Measurements from ENCODE around the gene DOCK10. TPM values are rescaled to one million over a fixed set of nuclear protein-coding genes. Genes with fewer than 3 reads are reported as not detected.
A peak's percentile ranks its signal among the peaks of the same experiment; 100 is the strongest.

The DOCK10 gene
- total RNA-seq, result 100 to 1,000 TPM; 123 to 137 TPM

DNA sequence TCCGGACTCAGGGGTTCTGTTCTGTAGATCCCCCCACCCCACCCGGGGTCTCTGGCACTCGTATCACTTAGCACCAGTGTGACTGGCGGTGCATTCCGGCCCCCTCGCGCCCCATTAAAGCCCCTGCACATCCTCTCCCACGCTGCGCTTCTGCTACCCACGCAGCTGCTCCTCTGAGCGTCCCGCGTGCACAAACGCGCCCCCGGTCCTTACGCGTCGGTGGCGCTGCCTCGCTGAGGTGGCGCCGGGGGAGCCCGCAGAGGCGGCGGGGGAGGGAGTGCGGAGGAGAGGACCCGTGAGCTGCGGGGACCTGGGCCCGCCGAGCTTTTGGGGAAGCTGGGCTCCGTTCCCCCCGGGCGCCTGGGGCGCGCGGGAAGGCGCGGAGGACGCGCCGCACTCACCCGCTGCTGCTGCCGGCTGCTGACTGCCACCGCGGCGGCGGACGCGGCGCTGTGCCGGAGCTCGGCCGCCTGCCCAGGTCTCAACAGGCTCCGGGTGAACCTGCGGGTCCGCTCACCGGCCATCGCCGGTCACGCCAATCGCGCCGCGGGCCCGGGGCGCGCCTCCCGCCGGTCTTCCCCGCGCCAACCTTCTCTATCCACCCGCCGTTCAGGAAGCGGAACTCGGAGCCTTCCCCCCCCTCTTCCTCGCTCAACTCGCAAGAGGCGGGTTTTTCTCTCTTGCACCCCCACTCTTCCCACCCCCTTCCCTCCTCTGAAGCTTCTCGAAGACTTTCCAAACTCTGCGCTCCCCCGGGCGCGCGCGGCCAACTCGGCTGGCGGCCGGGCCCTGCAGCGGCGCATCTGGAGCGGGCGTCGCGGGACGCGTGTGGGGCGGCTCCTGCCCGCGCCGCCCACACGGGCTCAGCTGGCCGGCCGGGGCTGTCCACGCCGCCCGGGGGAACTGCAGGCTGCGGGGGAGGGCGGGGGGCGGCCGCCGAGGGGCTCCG is at the start of gene DOCK10:
DOCK10 (minus strand) TSS at position 618 of the 949 bp plus-strand sequence; CDS start at position 524, 94 bp downstream.
- Mint-ChIP-seq H3K4me3 (peak within 1 kb of the TSS; percentile 85), H3K4me1 (ENCODE audit: low read depth) (peaks cover 39% of the 10 kb centered on the region), H3K27me3 (ENCODE audit: low read depth) (no peaks in the 10 kb centered on the region), H3K27ac (peak within 1 kb of the TSS; percentile 96), H3K9me3 (no peaks in the 10 kb centered on the region), H3K36me3 (ENCODE audit: low read depth) (peaks cover 8% of the 10 kb centered on the region)
- DNase-seq, result peak; percentile 60
- CTCF ChIA-PET, result interaction anchor here (0.5 to 2.9 kb wide), 6 partner anchors 11 to 77 kb away, joined by 3 to 11 read pairs (median 6); no protein-coding TSS in a partner anchor
- intact Hi-C loops (cut with micrococcal nuclease), result loop anchor here (1.0 to 10.0 kb wide), 9 partner anchors 10 to 1795 kb away; partner anchors contain the start of genes CUL3 and RHBDD1

DNA sequence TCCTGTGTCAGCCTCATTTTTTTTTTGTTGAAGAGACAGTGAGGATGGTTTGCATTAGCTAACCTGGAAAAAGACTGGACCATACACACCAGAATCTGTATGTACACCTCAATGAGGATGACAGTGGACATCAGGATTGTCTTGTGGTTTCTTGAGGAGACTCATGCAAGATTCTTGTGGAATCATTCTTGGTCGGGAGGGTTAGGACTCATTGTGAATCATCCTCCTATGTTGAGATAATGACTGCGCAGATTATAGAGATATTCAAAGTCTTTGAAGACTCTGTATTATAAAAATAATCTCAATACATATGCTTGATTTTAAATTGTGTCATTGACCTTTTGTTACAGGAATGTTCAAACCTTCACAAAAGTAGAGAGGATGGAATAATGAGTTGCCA is 49.1 kb upstream of the DOCK10 start:
- Mint-ChIP-seq H3K9me3 (peaks cover 4% of the 10 kb centered on the region), H3K4me3 (no peak overlapping the region), H3K27ac (no peak overlapping the region), H3K4me1 (ENCODE audit: low read depth) (peaks cover 4% of the 10 kb centered on the region), H3K27me3 (ENCODE audit: low read depth) (no peaks in the 10 kb centered on the region), H3K36me3 (ENCODE audit: low read depth) (no peaks in the 10 kb centered on the region)
- intact Hi-C loops (cut with micrococcal nuclease), result no loop called here
- no peak for DNase-seq
- CTCF ChIA-PET, result no interaction called here

DNA sequence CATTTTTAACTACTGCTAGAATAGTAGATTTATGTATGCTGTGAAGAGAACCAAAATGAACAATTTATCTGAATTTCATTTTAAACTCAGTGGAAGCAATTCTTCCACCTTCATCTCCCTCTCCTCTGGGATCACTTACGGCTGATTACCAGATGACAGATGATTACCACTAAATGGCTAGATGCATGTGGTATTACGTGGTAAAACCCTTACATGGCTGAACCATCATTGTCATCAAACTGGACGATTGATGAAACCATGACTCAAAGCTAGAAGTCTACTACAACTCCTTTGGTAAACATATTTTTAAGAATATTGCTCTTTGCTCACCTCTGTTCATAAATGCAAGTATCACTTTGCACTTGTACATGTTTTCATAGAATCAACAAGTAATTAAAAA is 48.5 kb upstream of the DOCK10 start:
- peaks cover 4% of the 10 kb centered on the region for H3K4me1 Mint-ChIP-seq (ENCODE audit: low read depth)
- no peaks in the 10 kb centered on the region for H3K36me3 Mint-ChIP-seq (ENCODE audit: low read depth)
- H3K4me3 Mint-ChIP-seq, result no peak overlapping the region
- no peaks in the 10 kb centered on the region for H3K27me3 Mint-ChIP-seq (ENCODE audit: low read depth)
- intact Hi-C loops (cut with micrococcal nuclease), result no loop called here
- CTCF ChIA-PET, result no interaction called here
- H3K27ac Mint-ChIP-seq, result no peak overlapping the region
- no peak for DNase-seq
- H3K9me3 Mint-ChIP-seq, result peaks cover 4% of the 10 kb centered on the region

DNA sequence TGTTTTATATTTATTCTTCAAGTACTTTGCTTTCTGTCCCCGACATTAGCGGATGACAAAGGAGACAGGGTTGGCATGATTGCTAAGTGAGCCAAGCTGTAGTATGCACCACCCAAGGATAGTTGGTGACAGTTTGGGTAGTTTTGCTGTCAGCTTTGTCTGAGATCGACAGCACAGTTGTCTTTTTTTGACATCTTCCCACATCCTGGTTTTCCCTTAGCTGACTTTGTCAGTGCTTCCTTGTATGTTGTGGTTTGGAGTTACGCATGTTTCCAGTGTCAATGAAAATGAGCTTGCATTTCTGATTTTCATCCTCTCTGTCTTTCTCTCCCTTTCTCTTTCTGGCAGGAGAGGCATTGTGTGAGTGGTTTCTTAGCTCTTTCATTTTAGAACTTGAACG is 44.6 kb upstream of the DOCK10 start:
- Mint-ChIP-seq H3K27me3 (ENCODE audit: low read depth) (no peaks in the 10 kb centered on the region), H3K4me1 (ENCODE audit: low read depth) (peaks cover 4% of the 10 kb centered on the region), H3K9me3 (no peaks in the 10 kb centered on the region), H3K27ac (no peak overlapping the region), H3K36me3 (ENCODE audit: low read depth) (no peaks in the 10 kb centered on the region), H3K4me3 (no peak overlapping the region)
- intact Hi-C loops (cut with micrococcal nuclease), result no loop called here
- DNase-seq, result no peak
- CTCF ChIA-PET, result interaction anchor here (0.6 to 1.1 kb wide), 2 partner anchors 22 to 84 kb away, joined by 3 to 4 read pairs; no protein-coding TSS in a partner anchor

DNA sequence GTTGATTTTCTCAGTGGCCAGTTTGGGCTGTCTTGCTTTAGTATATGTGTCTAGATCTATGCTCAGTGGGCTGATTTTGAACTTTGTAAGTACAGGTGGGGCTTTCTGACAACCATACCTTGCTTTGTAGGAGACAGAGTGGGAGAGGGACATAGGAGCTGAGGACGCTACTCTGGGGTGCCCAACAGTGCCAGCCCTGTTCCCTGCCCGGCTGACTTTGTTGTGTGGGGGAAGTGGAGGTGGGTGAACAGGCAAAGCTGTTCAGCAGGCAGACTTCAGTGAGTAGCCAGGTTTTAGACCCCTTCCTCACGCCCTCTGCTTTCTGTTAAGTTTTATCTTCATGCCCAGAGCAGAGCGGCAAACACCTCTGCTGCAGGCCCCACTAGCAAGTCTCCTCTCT is 44.2 kb upstream of the DOCK10 start:
- CTCF ChIA-PET, result interaction anchor here (1.1 kb wide), 1 partner anchor 83 kb away, joined by 4 read pairs; no protein-coding TSS in a partner anchor
- Mint-ChIP-seq H3K27me3 (ENCODE audit: low read depth) (no peaks in the 10 kb centered on the region), H3K4me1 (ENCODE audit: low read depth) (peaks cover 4% of the 10 kb centered on the region), H3K9me3 (no peaks in the 10 kb centered on the region), H3K27ac (no peak overlapping the region), H3K4me3 (no peak overlapping the region), H3K36me3 (ENCODE audit: low read depth) (no peaks in the 10 kb centered on the region)
- no peak for DNase-seq
- intact Hi-C loops (cut with micrococcal nuclease), result no loop called here

DNA sequence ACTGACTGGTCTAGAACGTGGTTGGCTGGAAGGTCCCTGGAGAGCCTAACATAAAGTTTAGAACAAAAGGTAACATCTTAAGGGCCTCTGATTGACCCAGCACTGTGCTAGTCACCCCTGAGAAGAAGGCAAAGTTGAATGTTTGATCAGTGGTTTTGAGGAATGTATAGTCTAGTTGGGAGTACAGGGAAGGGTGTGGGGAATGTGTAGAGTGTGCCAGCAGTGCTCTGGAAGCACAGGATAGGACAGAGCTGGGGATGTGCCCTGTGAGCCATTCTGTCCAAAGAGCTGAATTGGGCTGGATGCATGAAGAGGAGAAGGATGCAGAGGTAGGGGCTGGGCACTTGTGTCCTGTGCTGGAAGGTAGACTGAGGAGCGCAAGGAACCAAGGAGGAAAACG is 41.0 kb upstream of the DOCK10 start:
- CTCF ChIA-PET, result no interaction called here
- H3K36me3 Mint-ChIP-seq (ENCODE audit: low read depth), result no peaks in the 10 kb centered on the region
- H3K27me3 Mint-ChIP-seq (ENCODE audit: low read depth), result no peaks in the 10 kb centered on the region
- intact Hi-C loops (cut with micrococcal nuclease), result no loop called here
- no peaks in the 10 kb centered on the region for H3K9me3 Mint-ChIP-seq
- no peak for DNase-seq
- H3K27ac Mint-ChIP-seq, result no peak overlapping the region
- no peak overlapping the region for H3K4me3 Mint-ChIP-seq
- H3K4me1 Mint-ChIP-seq (ENCODE audit: low read depth), result peaks cover 4% of the 10 kb centered on the region

DNA sequence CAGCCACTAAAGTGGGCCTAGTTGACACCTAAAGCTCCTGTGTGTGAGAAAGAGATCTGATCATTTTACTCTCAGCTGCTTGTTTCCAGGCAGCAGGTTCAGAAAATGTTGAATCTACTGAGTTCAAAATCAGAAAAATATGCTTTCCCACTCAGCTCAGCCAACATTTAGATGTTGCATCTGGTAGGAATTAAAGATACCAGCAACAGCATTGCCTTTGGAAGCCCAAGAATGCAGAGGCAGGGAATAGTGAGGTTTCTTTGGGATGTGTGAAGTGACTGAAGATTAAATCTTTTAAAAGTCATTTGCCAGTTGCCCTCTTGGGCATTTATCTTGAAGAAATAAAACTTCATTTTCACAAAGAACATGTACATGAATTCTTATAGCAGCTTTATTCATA is 33.9 kb upstream of the DOCK10 start:
- CTCF ChIA-PET, result interaction anchor here (1.1 kb wide), 1 partner anchor 72 kb away, joined by 3 read pairs; no protein-coding TSS in a partner anchor
- H3K36me3 Mint-ChIP-seq (ENCODE audit: low read depth), result no peaks in the 10 kb centered on the region

DNA sequence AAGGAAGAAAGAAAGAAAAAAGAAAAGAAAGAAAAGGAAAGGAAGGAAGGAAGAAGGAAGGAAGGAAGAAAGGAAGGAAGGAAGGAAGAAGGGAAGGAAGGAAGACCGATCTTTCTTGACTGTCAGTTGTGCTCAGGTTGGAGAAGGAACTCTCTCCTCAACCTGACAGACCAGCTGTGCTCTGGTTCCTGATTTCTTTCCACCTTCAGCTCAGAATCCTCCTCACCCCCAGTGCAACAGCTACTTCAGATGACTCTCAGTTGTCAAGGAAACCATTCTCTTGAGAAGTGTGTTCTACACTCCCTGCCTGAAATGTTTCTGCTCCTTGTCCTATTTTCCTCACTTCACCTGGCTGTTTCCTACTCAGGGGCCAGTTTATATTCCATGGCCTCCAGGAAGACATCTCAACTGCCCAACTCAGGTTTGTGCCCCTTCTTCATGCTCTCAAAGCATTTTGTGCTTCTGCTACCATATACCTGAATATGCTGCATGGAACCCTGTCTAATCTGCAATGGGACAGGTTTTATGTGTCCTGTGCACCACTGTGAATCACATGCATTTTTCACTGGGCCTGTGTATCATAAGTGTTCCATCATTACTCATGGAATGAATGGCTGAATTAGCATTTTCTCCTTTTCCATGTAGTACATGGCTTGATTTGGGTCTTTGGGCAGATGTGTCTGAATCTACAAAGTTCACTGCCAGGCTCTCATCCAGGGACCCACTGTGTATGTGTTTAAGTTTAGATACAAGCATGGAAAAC is 32.8 kb upstream of the DOCK10 start:
- H3K27me3 Mint-ChIP-seq (ENCODE audit: low read depth), result no peaks in the 10 kb centered on the region
- no peak for DNase-seq
- H3K4me1 Mint-ChIP-seq (ENCODE audit: low read depth), result peaks cover 9% of the 10 kb centered on the region
- no peak overlapping the region for H3K27ac Mint-ChIP-seq
- CTCF ChIA-PET, result interaction anchor here (1.1 kb wide), 1 partner anchor 73 kb away, joined by 3 read pairs; no protein-coding TSS in a partner anchor
- H3K9me3 Mint-ChIP-seq, result no peaks in the 10 kb centered on the region
- no peaks in the 10 kb centered on the region for H3K36me3 Mint-ChIP-seq (ENCODE audit: low read depth)
- H3K4me3 Mint-ChIP-seq, result no peak overlapping the region
- intact Hi-C loops (cut with micrococcal nuclease), result no loop called here

More for the DNA sequence above, 33.9 kb upstream of the DOCK10 start:
- no peaks in the 10 kb centered on the region for H3K27me3 Mint-ChIP-seq (ENCODE audit: low read depth)
- H3K4me3 Mint-ChIP-seq, result no peak overlapping the region
- DNase-seq, result no peak
- H3K27ac Mint-ChIP-seq, result no peak overlapping the region
- peaks cover 9% of the 10 kb centered on the region for H3K4me1 Mint-ChIP-seq (ENCODE audit: low read depth)
- intact Hi-C loops (cut with micrococcal nuclease), result no loop called here
- no peaks in the 10 kb centered on the region for H3K9me3 Mint-ChIP-seq

DNA sequence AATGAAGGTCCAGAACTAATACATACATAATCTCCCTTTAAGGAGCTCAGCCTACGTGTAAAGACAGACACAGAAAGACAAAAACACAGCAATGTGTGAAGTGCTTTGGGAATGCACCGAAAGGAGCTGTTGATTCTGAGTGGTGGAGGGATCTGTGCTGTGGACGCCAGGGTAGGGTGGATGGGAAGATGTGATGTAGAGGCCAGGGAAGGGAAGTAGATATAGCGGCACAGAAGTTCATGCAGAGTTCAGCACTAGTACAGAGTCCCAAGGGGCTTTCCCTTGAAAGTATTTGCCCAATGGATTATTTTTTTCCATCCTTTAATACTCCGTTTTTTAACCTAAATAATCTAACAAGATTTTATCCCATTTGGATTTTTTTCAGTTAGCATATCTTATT is 32.1 kb upstream of the DOCK10 start:
- DNase-seq, result no peak
- CTCF ChIA-PET, result interaction anchor here (1.1 kb wide), 1 partner anchor 72 kb away, joined by 3 read pairs; no protein-coding TSS in a partner anchor
- Mint-ChIP-seq H3K27me3 (ENCODE audit: low read depth) (no peaks in the 10 kb centered on the region), H3K27ac (no peak overlapping the region), H3K9me3 (no peaks in the 10 kb centered on the region), H3K4me1 (ENCODE audit: low read depth) (peaks cover 9% of the 10 kb centered on the region), H3K4me3 (no peak overlapping the region), H3K36me3 (ENCODE audit: low read depth) (no peaks in the 10 kb centered on the region)
- intact Hi-C loops (cut with micrococcal nuclease), result no loop called here

DNA sequence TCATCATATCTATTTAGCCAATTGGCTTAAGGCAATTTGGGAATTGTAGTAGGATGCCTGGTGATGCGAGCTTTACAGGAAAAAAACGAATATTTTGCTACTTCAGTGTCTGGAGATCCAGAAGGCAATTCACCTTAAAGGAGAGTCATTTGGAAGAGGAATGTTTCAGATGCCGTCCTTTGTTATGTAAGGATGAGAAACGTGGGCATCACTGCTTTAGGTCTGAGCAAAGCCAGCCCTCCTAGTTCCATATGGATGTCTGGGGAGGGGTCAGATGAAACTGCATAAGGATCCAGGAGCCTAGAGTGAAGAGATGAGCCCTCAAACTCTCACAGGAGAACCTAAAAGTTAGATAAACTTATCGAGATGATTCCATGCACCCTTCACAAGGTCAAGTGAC is 30.9 kb upstream of the DOCK10 start:
- no peaks in the 10 kb centered on the region for H3K27me3 Mint-ChIP-seq (ENCODE audit: low read depth)
- H3K9me3 Mint-ChIP-seq, result peaks cover 4% of the 10 kb centered on the region
- H3K4me1 Mint-ChIP-seq (ENCODE audit: low read depth), result peaks cover 9% of the 10 kb centered on the region
- H3K36me3 Mint-ChIP-seq (ENCODE audit: low read depth), result no peaks in the 10 kb centered on the region
- no peak overlapping the region for H3K4me3 Mint-ChIP-seq
- intact Hi-C loops (cut with micrococcal nuclease), result no loop called here
- CTCF ChIA-PET, result no interaction called here
- no peak for DNase-seq
- H3K27ac Mint-ChIP-seq, result no peak overlapping the region

DNA sequence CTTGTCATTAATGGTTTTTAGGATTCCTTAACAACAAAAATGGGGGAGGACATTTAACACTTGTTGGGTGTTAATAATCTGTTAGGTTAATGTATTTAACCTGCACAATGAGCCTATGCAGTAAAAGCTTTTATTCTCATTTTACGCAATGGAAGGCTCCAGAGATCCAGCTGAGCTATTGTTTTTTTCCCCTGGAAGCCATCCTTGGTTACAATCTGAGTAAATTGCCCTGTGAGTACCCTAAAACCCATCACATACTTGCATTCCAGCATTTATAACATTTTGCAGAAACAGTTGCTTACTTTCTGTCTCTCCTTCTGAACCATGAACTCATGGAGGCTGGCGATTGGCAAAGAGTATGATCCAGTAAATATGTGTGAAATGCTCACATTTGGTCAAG is 30.2 kb upstream of the DOCK10 start:
- Mint-ChIP-seq H3K27ac (no peak overlapping the region), H3K4me3 (no peak overlapping the region), H3K36me3 (ENCODE audit: low read depth) (peaks cover 3% of the 10 kb centered on the region), H3K9me3 (peaks cover 10% of the 10 kb centered on the region), H3K27me3 (ENCODE audit: low read depth) (no peaks in the 10 kb centered on the region), H3K4me1 (ENCODE audit: low read depth) (peaks cover 9% of the 10 kb centered on the region)
- DNase-seq, result no peak
- intact Hi-C loops (cut with micrococcal nuclease), result no loop called here
- CTCF ChIA-PET, result no interaction called here

DNA sequence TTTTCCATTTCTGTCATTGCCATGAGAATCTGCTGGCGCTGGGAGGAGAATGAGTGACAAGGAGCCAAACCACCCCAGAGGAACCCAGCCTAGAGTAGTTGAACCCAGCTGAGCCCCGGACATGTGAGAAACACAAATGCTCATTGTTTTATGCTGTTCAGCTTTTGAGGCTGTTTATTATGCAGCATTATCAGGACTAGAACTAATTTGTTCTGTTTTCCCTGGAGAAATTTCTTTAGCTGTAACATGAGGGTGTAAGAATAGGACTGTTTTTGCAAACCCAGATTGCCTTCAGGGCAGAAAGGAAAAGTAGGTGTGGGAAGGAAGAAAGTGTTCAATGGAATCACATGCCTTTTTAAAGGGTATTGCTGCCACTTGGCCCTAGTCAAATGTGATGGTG is 28.5 kb upstream of the DOCK10 start:
- Mint-ChIP-seq H3K4me3 (no peak overlapping the region), H3K27ac (no peak overlapping the region), H3K9me3 (peaks cover 22% of the 10 kb centered on the region), H3K27me3 (ENCODE audit: low read depth) (no peaks in the 10 kb centered on the region), H3K36me3 (ENCODE audit: low read depth) (peaks cover 9% of the 10 kb centered on the region), H3K4me1 (ENCODE audit: low read depth) (peaks cover 18% of the 10 kb centered on the region)
- DNase-seq, result no peak
- CTCF ChIA-PET, result no interaction called here
- intact Hi-C loops (cut with micrococcal nuclease), result no loop called here

Measured in activated naive CD4-positive, alpha-beta T cell treated with anti-CD3 and anti-CD28 coated beads for 36 hours (primary cell).